ENCODE results near the gene ASB14.
"Not testable (repeated sequence)": the region's sequence is repeated elsewhere in the genome, so short reads cannot be mapped to it uniquely, and the experiment has no call there.

Gene ASB14

DNA sequence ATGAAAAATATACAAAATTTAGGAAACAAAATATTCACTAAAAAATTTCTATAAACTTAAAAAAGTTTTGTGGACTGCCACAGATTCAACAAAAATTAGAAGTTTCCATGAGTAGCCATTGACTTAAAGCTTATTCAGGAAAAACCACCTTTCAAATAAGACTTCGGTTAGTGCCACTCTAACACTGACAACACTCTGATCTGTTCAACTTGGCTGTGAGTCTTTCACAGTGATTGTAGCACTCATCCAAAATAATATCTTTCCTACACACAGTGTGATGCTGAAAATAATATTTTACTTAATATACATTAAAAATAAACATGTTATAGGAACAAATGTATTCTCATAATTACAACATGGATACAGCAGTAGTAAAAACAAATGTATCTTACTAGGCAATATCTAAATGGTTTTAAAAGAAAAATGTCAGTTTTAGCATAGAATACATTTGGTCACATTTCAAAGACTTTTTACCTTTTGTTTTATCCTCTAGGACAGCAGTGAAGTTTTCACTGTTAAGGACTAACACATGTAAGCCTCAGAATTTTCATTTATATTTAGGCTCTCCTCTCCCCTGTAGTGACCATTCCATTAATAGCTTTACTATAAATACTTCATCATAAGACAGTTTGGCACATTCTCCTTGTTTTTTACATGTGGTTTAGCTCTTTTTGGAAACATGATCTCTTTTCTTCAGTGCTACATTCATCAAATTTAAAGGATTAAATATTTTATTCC is at the start of gene ASB14:
ASB14 (minus strand) TSS at position 527 of the 738 bp plus-strand sequence. CDS start 652 bp downstream, outside the sequence.
- no peak within 1 kb of the TSS for H3K27ac ChIP-seq
- no peak for DNase-seq (ENCODE audit: low spot score)
- ChIA-PET POLR2A (ENCODE audit: low non-redundant PET) (no interaction called here), CTCF (no interaction called here)
- TF ChIP-seq, protein P1, sequence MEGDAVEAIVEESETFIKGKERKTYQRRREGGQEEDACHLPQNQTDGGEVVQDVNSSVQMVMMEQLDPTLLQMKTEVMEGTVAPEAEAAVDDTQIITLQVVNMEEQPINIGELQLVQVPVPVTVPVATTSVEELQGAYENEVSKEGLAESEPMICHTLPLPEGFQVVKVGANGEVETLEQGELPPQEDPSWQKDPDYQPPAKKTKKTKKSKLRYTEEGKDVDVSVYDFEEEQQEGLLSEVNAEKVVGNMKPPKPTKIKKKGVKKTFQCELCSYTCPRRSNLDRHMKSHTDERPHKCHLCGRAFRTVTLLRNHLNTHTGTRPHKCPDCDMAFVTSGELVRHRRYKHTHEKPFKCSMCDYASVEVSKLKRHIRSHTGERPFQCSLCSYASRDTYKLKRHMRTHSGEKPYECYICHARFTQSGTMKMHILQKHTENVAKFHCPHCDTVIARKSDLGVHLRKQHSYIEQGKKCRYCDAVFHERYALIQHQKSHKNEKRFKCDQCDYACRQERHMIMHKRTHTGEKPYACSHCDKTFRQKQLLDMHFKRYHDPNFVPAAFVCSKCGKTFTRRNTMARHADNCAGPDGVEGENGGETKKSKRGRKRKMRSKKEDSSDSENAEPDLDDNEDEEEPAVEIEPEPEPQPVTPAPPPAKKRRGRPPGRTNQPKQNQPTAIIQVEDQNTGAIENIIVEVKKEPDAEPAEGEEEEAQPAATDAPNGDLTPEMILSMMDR (conservative IDR thresholded peaks at IDR 0.05; ENCODE audit: low read depth), result no peak

DNA sequence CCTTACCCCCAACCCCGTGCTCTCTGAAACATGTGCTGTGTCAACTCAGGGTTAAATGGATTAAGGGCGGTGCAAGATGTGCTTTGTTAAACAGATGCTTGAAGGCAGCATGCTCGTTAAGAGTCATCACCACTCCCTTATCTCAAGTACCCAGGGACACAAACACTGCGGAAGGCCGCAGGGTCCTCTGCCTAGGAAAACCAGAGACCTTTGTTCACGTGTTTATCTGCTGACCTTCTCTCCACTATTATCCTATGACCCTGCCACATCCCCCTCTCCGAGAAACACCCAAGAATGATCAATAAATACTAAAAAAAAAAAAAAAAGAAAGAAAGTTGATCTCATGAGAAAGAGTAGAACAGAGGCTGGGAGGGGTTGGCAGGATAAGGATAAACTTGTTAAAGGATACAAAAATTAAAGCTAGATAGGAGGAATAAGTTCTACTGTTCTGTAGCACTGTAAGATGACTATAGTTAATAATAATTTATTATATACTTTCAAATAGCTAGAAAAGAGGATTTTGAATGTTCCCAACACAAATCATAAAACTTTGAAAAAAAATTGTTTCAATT is 46.7 kb upstream of the ASB14 start:
- CTCF ChIA-PET; POLR2A ChIA-PET (ENCODE audit: low non-redundant PET); DNase-seq (ENCODE audit: low spot score); H3K27ac ChIP-seq: not testable (repeated sequence)

DNA sequence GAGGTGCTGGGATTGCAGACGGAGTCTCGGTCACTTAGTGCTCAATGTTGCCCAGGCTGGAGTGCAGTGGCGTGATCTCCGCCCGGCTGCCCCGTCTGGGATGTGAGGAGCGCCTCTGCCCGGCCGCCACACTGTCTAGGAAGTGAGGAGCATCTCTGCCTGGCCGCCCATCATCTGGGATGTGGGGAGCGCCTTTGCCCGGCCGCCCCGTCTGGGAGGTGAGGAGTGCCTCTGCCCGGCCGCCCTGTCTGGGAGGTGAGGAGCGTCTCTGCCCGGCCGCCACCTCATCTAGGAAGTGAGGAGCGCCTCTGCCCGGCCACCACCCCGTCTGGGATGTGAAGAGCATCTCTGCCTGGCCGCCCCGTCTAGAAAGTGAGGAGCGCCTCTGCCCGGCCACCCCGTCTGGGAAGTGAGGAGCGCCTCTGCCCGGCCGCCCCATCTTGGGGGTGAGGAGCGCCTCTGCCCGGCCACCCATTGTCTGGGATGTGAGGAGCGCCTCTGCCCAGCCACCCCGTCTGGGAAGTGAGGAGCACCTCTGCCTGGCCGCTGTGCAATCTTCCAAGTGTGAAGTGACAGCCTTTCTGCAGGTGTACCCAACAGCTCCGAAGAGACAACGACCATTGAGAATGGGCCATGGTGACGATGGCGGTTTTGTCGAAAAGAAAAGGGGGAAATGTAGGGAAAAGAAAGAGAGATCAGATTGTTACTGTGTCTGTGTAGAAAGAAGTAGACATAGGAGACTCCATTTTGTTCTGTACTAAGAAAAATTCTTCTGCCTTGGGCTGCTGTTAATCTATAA is 46.0 kb upstream of the ASB14 start:
- POLR2A ChIA-PET (ENCODE audit: low non-redundant PET); DNase-seq (ENCODE audit: low spot score); CTCF ChIA-PET; H3K27ac ChIP-seq: not testable (repeated sequence)

DNA sequence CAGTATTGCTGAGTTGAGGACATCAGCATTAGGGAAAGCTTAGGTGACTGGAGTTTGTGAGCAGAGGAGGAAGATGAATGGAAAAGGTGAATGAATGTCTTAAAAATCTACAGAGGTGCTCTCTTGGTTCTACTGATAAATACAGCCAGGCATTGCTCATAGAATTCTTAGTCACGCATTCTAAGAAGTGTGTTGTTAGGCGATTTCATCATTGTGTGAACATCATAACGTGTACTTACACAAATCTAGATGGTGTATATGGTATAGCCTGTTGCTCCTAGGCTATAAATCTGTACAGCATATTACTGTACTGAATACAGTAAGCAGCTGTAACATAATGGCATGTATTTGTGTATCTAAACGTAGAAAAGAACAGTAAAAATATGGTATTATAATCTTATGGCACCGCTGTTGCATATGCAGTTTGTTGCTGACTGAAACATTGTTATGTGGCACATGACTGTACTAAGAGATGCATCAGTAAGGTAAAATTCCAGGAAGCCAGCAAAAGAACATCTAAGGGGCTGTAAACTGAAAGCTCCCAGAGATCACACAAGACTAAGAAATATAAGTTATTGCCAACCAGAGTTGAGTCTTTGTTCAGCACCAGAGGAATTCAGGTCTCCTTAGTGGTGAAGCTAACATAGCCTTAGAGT is 42.9 kb upstream of the ASB14 start:
- DNase-seq (ENCODE audit: low spot score), result no peak
- POLR2A ChIA-PET (ENCODE audit: low non-redundant PET), result no interaction called here
- CTCF ChIA-PET, result no interaction called here

DNA sequence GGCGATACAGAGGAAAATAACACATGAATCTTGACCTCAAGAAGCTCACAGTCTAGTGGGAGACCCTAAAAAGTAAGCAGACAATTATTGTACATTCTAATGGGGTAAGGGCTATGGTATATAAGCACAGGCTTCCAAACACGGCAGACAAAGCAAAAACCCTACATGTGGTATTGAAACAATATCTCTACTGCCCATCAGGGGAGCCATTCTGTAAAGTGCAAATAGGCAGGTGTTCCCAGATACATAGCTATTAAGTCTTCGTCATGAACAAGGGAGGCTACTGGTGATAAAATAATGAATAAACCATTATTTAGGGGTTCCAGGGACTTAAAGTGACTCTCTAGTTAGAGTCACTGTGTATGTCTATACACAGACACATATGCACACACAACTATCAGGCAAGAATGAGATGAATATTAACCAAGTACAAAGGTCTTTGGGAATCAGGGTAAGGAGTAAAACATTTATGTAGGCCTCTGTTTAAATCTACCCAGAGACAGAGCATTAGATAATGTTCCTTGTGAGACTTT is 38.7 kb upstream of the ASB14 start:
- no peak overlapping the region for H3K27ac ChIP-seq
- ChIA-PET POLR2A (ENCODE audit: low non-redundant PET) (no interaction called here), CTCF (no interaction called here)
- TF ChIP-seq, protein P1 (conservative IDR thresholded peaks at IDR 0.05; ENCODE audit: low read depth), result no peak
- no peak for DNase-seq (ENCODE audit: low spot score)

More for the DNA sequence above, 42.9 kb upstream of the ASB14 start:
- TF ChIP-seq, protein P1 (conservative IDR thresholded peaks at IDR 0.05; ENCODE audit: low read depth), result no peak
- no peak overlapping the region for H3K27ac ChIP-seq

DNA sequence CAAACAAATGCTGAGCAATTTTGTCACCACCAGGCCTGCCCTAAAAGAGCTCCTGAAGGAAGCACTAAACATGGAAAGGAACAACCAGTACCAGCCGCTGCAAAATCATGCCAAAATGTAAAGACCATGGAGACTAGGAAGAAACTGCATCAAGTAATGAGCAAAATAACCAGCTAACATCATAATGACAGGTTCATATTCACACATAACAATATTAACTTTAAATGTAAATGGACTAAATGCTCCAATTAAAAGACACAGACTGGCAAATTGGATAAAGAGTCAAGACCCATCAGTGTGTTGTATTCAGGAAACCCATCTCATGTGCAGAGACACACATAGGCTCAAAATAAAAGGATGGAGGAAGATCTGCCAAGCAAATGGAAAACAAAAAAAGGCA is 34.0 kb upstream of the ASB14 start:
- H3K27ac ChIP-seq; DNase-seq (ENCODE audit: low spot score); POLR2A ChIA-PET (ENCODE audit: low non-redundant PET); CTCF ChIA-PET: not testable (repeated sequence)

DNA sequence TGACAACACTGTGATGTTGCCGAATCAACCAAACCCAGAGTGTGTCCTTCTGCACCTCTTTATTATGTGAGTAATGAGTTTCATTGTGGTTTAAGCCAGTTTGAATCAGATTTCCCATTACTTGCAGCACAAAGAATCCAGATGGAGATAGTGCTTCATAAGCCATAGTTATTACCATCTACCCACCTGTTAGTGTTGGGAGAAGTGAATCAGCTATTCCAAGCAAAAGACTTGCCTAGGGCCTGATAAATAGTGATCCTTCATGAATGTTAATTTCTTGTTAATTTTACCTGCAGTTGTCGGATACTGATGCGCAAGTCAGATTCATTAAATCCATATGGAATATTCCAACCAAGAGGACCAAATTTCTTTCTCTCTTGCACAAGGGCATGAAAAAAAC is 21.7 kb upstream of the ASB14 start:
- no peak for DNase-seq (ENCODE audit: low spot score)
- TF ChIP-seq, protein P1 (conservative IDR thresholded peaks at IDR 0.05; ENCODE audit: low read depth), result no peak
- ChIA-PET POLR2A (ENCODE audit: low non-redundant PET) (no interaction called here), CTCF (no interaction called here)
- no peak overlapping the region for H3K27ac ChIP-seq

Data from RWPE1 (cell line).